ENCODE measurements around the gene SCYGR5. TPM values are rescaled to one million over a fixed set of nuclear protein-coding genes. Genes with fewer than 3 reads are reported as not detected.

The SCYGR5 gene
- polyA plus RNA-seq, 1 donor from 2014 or later, result not detected

DNA sequence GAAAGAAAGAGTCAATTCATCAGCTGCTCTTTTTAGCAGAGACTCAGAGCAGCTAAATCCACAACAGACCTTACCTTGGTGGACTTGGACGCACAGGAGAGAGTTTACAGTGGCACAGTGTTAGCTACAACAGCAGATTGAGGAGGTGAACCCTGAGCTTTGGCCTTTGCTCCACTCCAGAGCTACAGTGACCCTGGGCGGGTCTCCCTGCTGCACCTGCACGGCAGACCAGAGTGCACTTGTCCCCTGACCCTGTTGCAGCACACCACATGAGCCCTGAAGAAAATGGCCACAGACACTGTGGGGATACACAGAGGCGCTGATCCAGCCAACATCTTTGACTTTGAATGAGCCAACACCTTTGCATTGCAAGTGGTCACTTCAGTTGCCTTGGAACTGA, 40.3 kb downstream of the SCYGR5 start:
- no peaks in the 10 kb centered on the region for H3K27me3 ChIP-seq (ENCODE audit: insufficient read depth, low read depth, low read length)
- no peaks in the 10 kb centered on the region for H4K20me1 ChIP-seq (ENCODE audit: insufficient read depth)
- no peak overlapping the region for H3K4me3 ChIP-seq (ENCODE audit: low read length)
- H3K79me2 ChIP-seq (replicated peaks; ENCODE audit: insufficient read depth, low read length), result no peaks in the 10 kb centered on the region
- TF ChIP-seq RAD21 (conservative IDR thresholded peaks at IDR 0.05) (no peak), MXI1 (conservative IDR thresholded peaks at IDR 0.05; ENCODE audit: poor library complexity, severe bottlenecking) (no peak), EZH2 (IDR thresholded peaks at IDR 0.05; ENCODE audit: borderline replicate concordance, insufficient read depth, low read length, poor library complexity, severe bottlenecking) (no peak), TAF1 (IDR thresholded peaks at IDR 0.05; ENCODE audit: low read depth) (no peak), EP300 (conservative IDR thresholded peaks at IDR 0.05; ENCODE audit: poor library complexity, severe bottlenecking) (no peak), SMC3 (conservative IDR thresholded peaks at IDR 0.05; ENCODE audit: poor library complexity) (no peak)
- TF ChIP-seq, protein P1, sequence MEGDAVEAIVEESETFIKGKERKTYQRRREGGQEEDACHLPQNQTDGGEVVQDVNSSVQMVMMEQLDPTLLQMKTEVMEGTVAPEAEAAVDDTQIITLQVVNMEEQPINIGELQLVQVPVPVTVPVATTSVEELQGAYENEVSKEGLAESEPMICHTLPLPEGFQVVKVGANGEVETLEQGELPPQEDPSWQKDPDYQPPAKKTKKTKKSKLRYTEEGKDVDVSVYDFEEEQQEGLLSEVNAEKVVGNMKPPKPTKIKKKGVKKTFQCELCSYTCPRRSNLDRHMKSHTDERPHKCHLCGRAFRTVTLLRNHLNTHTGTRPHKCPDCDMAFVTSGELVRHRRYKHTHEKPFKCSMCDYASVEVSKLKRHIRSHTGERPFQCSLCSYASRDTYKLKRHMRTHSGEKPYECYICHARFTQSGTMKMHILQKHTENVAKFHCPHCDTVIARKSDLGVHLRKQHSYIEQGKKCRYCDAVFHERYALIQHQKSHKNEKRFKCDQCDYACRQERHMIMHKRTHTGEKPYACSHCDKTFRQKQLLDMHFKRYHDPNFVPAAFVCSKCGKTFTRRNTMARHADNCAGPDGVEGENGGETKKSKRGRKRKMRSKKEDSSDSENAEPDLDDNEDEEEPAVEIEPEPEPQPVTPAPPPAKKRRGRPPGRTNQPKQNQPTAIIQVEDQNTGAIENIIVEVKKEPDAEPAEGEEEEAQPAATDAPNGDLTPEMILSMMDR (IDR thresholded peaks at IDR 0.05; ENCODE audit: poor library complexity, severe bottlenecking), result no peak
- TF ChIP-seq, protein P2, sequence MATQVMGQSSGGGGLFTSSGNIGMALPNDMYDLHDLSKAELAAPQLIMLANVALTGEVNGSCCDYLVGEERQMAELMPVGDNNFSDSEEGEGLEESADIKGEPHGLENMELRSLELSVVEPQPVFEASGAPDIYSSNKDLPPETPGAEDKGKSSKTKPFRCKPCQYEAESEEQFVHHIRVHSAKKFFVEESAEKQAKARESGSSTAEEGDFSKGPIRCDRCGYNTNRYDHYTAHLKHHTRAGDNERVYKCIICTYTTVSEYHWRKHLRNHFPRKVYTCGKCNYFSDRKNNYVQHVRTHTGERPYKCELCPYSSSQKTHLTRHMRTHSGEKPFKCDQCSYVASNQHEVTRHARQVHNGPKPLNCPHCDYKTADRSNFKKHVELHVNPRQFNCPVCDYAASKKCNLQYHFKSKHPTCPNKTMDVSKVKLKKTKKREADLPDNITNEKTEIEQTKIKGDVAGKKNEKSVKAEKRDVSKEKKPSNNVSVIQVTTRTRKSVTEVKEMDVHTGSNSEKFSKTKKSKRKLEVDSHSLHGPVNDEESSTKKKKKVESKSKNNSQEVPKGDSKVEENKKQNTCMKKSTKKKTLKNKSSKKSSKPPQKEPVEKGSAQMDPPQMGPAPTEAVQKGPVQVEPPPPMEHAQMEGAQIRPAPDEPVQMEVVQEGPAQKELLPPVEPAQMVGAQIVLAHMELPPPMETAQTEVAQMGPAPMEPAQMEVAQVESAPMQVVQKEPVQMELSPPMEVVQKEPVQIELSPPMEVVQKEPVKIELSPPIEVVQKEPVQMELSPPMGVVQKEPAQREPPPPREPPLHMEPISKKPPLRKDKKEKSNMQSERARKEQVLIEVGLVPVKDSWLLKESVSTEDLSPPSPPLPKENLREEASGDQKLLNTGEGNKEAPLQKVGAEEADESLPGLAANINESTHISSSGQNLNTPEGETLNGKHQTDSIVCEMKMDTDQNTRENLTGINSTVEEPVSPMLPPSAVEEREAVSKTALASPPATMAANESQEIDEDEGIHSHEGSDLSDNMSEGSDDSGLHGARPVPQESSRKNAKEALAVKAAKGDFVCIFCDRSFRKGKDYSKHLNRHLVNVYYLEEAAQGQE (IDR thresholded peaks at IDR 0.05; ENCODE audit: borderline replicate concordance), result no peak
- H2AFZ ChIP-seq (ENCODE audit: low read depth, low read length), result no peak overlapping the region
- H3K4me2 ChIP-seq (ENCODE audit: low read length), result no peak overlapping the region
- no peaks in the 10 kb centered on the region for H3K9me2 ChIP-seq (ENCODE audit: insufficient read depth, low read length)
- H3F3A ChIP-seq (ENCODE audit: insufficient read depth, low read length, poor library complexity, severe bottlenecking), result no peaks in the 10 kb centered on the region
- no peaks in the 10 kb centered on the region for H3K36me3 ChIP-seq (ENCODE audit: insufficient read depth, low read length)
- no peaks in the 10 kb centered on the region for H3K9me3 ChIP-seq (ENCODE audit: low read length)
- H3K9ac ChIP-seq (ENCODE audit: low read length), result no peak overlapping the region
- no peak overlapping the region for H3K27ac ChIP-seq (ENCODE audit: low read length)

DNA sequence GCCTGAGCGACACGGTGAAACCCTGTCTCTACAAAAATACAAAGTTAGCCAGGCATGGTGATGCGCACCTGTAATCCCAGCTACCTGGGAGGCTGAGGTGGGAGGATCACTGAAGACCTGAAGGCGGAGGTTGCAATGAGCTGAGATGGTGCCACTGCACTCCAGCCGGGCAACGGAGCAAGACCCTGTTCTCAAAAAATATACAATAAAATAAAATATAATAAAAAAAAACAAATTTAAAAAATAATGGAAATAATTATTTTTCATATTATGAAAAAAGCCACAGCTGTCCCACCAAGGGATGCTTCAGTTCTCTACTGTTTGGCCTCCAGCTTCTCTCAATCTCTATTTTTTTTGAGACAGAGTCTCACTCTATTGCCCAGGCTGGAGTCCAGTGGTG, 40.8 kb downstream of the SCYGR5 start:
- Histone ChIP-seq H3K4me3 (ENCODE audit: low read length) (no peak overlapping the region), H3K27me3 (ENCODE audit: insufficient read depth, low read depth, low read length) (no peaks in the 10 kb centered on the region), H3K9me3 (ENCODE audit: low read length) (no peaks in the 10 kb centered on the region), H3K9ac (ENCODE audit: low read length) (no peak overlapping the region), H3K36me3 (ENCODE audit: insufficient read depth, low read length) (no peaks in the 10 kb centered on the region), H3K79me2 (replicated peaks; ENCODE audit: insufficient read depth, low read length) (no peaks in the 10 kb centered on the region), H3K4me2 (ENCODE audit: low read length) (no peak overlapping the region), H4K20me1 (ENCODE audit: insufficient read depth) (no peaks in the 10 kb centered on the region), H2AFZ (ENCODE audit: low read depth, low read length) (no peak overlapping the region), H3K9me2 (ENCODE audit: insufficient read depth, low read length) (no peaks in the 10 kb centered on the region), H3K27ac (ENCODE audit: low read length) (no peak overlapping the region), H3F3A (ENCODE audit: insufficient read depth, low read length, poor library complexity, severe bottlenecking) (no peaks in the 10 kb centered on the region)
- TF ChIP-seq EP300 (conservative IDR thresholded peaks at IDR 0.05; ENCODE audit: poor library complexity, severe bottlenecking) (no peak), SMC3 (conservative IDR thresholded peaks at IDR 0.05; ENCODE audit: poor library complexity) (no peak), MXI1 (conservative IDR thresholded peaks at IDR 0.05; ENCODE audit: poor library complexity, severe bottlenecking) (no peak), RAD21 (conservative IDR thresholded peaks at IDR 0.05) (no peak), TAF1 (IDR thresholded peaks at IDR 0.05; ENCODE audit: low read depth) (no peak), EZH2 (IDR thresholded peaks at IDR 0.05; ENCODE audit: borderline replicate concordance, insufficient read depth, low read length, poor library complexity, severe bottlenecking) (no peak), POLR2AphosphoS5 (IDR thresholded peaks at IDR 0.05) (no peak)
- TF ChIP-seq, protein P1 (IDR thresholded peaks at IDR 0.05; ENCODE audit: poor library complexity, severe bottlenecking), result no peak
- TF ChIP-seq, protein P2 (IDR thresholded peaks at IDR 0.05; ENCODE audit: borderline replicate concordance), result no peak

Data from neural cell (in vitro differentiated cells).